ENCODE data around the gene VPS37C.

DNA sequence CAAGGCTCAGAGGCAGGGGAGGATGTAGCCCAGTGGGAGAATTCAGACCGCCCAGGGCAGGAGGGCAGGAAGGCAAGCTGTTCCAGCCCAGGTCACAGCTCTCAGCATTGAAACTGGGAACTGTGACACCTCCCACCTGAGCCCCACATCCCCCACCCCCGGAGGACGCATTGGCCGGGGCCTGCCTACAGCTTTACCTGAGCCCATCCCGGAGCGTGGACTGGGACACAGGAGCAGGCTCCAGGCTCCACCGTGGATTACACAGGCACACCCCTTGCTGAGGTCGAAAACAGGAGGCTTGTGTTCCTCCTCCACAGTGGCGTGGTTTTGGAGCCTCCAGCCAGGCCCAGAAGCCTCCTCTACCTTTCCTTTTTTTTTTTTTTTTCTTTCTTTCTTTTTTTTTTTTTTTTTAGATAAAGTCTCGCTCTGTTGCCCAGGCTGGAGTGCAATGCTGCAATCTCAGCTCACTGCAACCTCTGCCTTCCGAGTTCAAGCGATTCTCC, 33.0 kb upstream of the VPS37C start:
- TF ChIP-seq GABPA (IDR thresholded peaks at IDR 0.05; ENCODE audit: low read depth) (no peak), EZH2phosphoT487 (IDR thresholded peaks at IDR 0.05; ENCODE audit: borderline replicate concordance, low read depth) (no peak), RCOR1 (IDR thresholded peaks at IDR 0.05; ENCODE audit: low read length) (no peak), RFX5 (IDR thresholded peaks at IDR 0.05; ENCODE audit: low read length) (no peak), TAF1 (IDR thresholded peaks at IDR 0.05; ENCODE audit: borderline replicate concordance, low read depth, low read length) (no peak), SMC3 (IDR thresholded peaks at IDR 0.05; ENCODE audit: low read depth, low read length) (no peak)
- TF ChIP-seq, protein P1, sequence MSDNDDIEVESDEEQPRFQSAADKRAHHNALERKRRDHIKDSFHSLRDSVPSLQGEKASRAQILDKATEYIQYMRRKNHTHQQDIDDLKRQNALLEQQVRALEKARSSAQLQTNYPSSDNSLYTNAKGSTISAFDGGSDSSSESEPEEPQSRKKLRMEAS (IDR thresholded peaks at IDR 0.05; ENCODE audit: low read depth) = no peak
